ENCODE measurements around the gene RCC1. TPM values are rescaled to one million over a fixed set of nuclear protein-coding genes. Genes with fewer than 3 reads are reported as not detected.

RCC1 gene
- total RNA-seq, 1 donor from 2014 or later = 34.8 TPM

GRCh38 chr1:28507646-28508434, 2.0 kb downstream of the RCC1 start:
- Mint-ChIP-seq H3K9me3 (no peaks in the 10 kb centered on the region), H3K4me1 (peaks cover 46% of the 10 kb centered on the region), H3K27me3 (ENCODE audit: insufficient read depth, low read depth) (peaks cover 2% of the 10 kb centered on the region), H3K4me3 (peak overlapping the region; percentile 97), H3K36me3 (peaks cover 38% of the 10 kb centered on the region), H3K27ac (no peak overlapping the region)
- Histone ChIP-seq H3K4me2 (peak overlapping the region; percentile 85), H3K4me3 (peak overlapping the region; percentile 83), H3K4me1 (peaks cover 26% of the 10 kb centered on the region), H3K9me3 (ENCODE audit: low read depth) (no peaks in the 10 kb centered on the region), H3K27me3 (no peaks in the 10 kb centered on the region), H4K20me1 (ENCODE audit: low read depth) (peaks cover 49% of the 10 kb centered on the region), H3K27ac (peak overlapping the region; percentile 91), H2AFZ (replicated peaks) (no peak overlapping the region), H3F3A (ENCODE audit: low read depth) (peaks cover 69% of the 10 kb centered on the region), H3K36me3 (peaks cover 25% of the 10 kb centered on the region), H3K9ac (peak overlapping the region; percentile 79), H3K79me2 (ENCODE audit: low read depth) (peaks cover 61% of the 10 kb centered on the region)
- DNase-seq (ENCODE audit: low spot score) = no peak
- TF ChIP-seq CTCF (IDR thresholded peaks at IDR 0.05) = no peak
- TF ChIP-seq EZH2phosphoT487 (IDR thresholded peaks at IDR 0.05) = no peak
- TF ChIP-seq EZH2 (IDR thresholded peaks at IDR 0.05) = no peak

DNA sequence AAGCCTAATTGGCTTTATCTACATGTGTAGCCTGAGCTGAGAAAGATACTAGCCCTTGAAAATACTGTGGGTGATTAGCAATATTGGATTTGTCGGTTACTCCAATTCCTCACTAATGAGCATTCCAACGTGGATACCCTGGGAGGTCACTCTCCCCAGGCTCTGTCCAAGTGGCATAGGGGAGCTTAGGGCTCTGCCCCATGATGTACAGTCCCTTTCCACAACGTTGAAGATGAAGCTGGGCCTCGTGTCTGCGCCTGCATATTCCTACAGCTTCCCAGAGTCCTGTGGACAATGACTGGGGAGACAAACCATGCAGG, 2.6 kb downstream of the RCC1 start:
- peak; percentile 56 for DNase-seq (ENCODE audit: low spot score)
- peaks cover 46% of the 10 kb centered on the region for H3K4me1 Mint-ChIP-seq
- Histone ChIP-seq H4K20me1 (ENCODE audit: low read depth) (peaks cover 53% of the 10 kb centered on the region), H2AFZ (replicated peaks) (no peak overlapping the region), H3K4me1 (peaks cover 26% of the 10 kb centered on the region), H3K36me3 (peaks cover 30% of the 10 kb centered on the region), H3K27me3 (no peaks in the 10 kb centered on the region), H3K4me2 (peak overlapping the region; percentile 85), H3K79me2 (ENCODE audit: low read depth) (peaks cover 61% of the 10 kb centered on the region), H3K27ac (peak overlapping the region; percentile 91), H3F3A (ENCODE audit: low read depth) (peaks cover 71% of the 10 kb centered on the region), H3K4me3 (peak overlapping the region; percentile 83), H3K9me3 (ENCODE audit: low read depth) (no peaks in the 10 kb centered on the region), H3K9ac (peak overlapping the region; percentile 79)
- no peaks in the 10 kb centered on the region for H3K9me3 Mint-ChIP-seq
- peak overlapping the region; percentile 97 for H3K4me3 Mint-ChIP-seq
- no peak overlapping the region for H3K27ac Mint-ChIP-seq
- H3K36me3 Mint-ChIP-seq = peaks cover 38% of the 10 kb centered on the region
- TF ChIP-seq CTCF (IDR thresholded peaks at IDR 0.05) (no peak), EZH2phosphoT487 (IDR thresholded peaks at IDR 0.05) (no peak), EZH2 (IDR thresholded peaks at IDR 0.05) (no peak)
- peaks cover 2% of the 10 kb centered on the region for H3K27me3 Mint-ChIP-seq (ENCODE audit: insufficient read depth, low read depth)

GRCh38 chr1:28509705-28510272, 3.9 kb downstream of the RCC1 start:
- Mint-ChIP-seq H3K4me3 (no peak overlapping the region), H3K27me3 (ENCODE audit: insufficient read depth, low read depth) (peaks cover 2% of the 10 kb centered on the region), H3K4me1 (peaks cover 46% of the 10 kb centered on the region), H3K9me3 (no peaks in the 10 kb centered on the region), H3K27ac (peak overlapping the region; percentile 84), H3K36me3 (peaks cover 40% of the 10 kb centered on the region)
- H3K4me2 ChIP-seq = peak overlapping the region; percentile 85
- H3K79me2 ChIP-seq (ENCODE audit: low read depth) = peaks cover 61% of the 10 kb centered on the region
- peaks cover 60% of the 10 kb centered on the region for H4K20me1 ChIP-seq (ENCODE audit: low read depth)
- H3K4me1 ChIP-seq = peaks cover 26% of the 10 kb centered on the region
- H3K9me3 ChIP-seq (ENCODE audit: low read depth) = no peaks in the 10 kb centered on the region
- no peak overlapping the region for H3K9ac ChIP-seq
- peak overlapping the region; percentile 12 for H3K4me3 ChIP-seq
- TF ChIP-seq EZH2phosphoT487 (IDR thresholded peaks at IDR 0.05) (no peak), CTCF (IDR thresholded peaks at IDR 0.05) (no peak), EZH2 (IDR thresholded peaks at IDR 0.05) (no peak)
- peak overlapping the region; percentile 91 for H3K27ac ChIP-seq
- H3F3A ChIP-seq (ENCODE audit: low read depth) = peaks cover 82% of the 10 kb centered on the region
- no peaks in the 10 kb centered on the region for H3K27me3 ChIP-seq
- DNase-seq (ENCODE audit: low spot score) = no peak
- no peak overlapping the region for H2AFZ ChIP-seq (replicated peaks)
- H3K36me3 ChIP-seq = peaks cover 34% of the 10 kb centered on the region
